Measurements from ENCODE around the gene ALKAL2.
A peak's percentile ranks its signal among the peaks of the same experiment; 100 is the strongest.

Gene ALKAL2

DNA sequence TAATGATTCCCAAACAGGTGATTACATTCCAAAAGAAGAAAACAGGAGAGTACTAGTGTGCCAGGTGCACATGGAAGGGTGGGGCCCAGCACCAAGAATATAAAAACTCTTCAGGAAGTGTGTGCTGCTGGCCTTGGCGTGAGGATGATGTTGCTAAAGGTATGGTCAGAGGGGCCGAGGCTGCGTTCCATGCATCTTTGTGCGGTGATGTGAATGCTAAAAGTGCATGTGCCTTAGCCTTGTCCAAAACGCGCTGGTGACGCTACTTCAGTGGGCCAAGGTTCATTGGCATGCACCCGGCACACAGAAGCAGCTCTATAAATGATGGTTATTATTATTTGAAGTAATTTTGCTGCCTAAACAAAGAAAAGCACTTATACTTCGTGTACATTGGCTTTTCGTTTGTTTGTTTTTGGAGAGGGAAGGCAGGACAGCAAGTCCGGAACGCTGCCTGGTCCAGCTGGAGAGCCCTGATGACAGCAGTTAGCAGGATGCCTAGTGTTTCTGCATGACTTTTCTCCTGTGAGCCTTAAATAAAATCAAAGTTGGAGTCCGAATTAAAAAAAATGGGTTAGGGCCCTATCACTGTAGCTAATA is 2.9 kb downstream of the ALKAL2 start:
- TF ChIP-seq, protein P1, sequence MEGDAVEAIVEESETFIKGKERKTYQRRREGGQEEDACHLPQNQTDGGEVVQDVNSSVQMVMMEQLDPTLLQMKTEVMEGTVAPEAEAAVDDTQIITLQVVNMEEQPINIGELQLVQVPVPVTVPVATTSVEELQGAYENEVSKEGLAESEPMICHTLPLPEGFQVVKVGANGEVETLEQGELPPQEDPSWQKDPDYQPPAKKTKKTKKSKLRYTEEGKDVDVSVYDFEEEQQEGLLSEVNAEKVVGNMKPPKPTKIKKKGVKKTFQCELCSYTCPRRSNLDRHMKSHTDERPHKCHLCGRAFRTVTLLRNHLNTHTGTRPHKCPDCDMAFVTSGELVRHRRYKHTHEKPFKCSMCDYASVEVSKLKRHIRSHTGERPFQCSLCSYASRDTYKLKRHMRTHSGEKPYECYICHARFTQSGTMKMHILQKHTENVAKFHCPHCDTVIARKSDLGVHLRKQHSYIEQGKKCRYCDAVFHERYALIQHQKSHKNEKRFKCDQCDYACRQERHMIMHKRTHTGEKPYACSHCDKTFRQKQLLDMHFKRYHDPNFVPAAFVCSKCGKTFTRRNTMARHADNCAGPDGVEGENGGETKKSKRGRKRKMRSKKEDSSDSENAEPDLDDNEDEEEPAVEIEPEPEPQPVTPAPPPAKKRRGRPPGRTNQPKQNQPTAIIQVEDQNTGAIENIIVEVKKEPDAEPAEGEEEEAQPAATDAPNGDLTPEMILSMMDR (conservative IDR thresholded peaks at IDR 0.05; ENCODE audit: low read length), result no peak
- DNase-seq (ENCODE audit: low read depth), result no peak

DNA sequence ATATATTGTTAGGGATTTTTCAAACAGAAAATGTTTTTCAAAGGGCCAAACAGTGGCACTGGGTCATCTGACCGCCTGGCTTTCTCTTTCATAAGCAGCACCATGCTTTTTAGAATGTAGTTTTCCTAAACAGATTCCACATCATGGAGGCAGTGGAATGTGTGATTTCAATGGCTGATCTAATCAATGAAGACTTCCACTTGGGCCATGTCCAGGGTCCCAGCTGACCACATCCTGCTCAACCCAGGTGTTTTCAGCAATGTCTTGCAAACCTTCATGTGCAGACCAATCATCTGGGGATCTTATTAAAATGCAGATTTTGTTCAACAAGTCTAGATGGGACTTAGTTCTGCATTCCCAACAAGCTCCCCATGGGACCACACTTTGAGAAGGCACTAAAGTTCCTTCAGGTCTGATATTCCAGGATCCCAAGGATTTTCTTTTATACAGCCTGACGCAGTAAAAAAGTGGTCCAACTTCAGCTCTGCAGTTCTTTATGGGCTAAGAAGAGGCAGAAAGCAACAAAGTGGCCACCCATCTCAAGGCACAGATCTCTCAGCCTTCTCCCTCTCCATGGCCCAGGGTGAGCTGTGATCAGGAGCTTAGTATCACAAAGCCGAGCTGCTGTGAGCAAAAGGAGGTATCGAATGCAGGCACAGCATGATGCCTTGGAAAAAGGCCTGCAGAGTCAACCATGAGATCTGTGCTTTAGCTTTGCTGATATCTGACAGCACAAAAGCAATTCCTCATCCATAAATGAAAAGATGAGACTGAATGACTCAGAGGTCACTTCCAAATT is 3.7 kb downstream of the ALKAL2 start:
- no peak overlapping the region for H3K4me3 ChIP-seq (ENCODE audit: low read length)
- TF ChIP-seq, protein P1 (conservative IDR thresholded peaks at IDR 0.05; ENCODE audit: low read length), result no peak
- DNase-seq (ENCODE audit: low read depth), result peak; percentile 36

More for the DNA sequence above, 2.9 kb downstream of the ALKAL2 start:
- no peak overlapping the region for H3K4me3 ChIP-seq (ENCODE audit: low read length)

GRCh38 chr2:282371-283263 is 5.3 kb downstream of the ALKAL2 start:
- TF ChIP-seq, protein P1 (conservative IDR thresholded peaks at IDR 0.05; ENCODE audit: low read length), result no peak

DNA sequence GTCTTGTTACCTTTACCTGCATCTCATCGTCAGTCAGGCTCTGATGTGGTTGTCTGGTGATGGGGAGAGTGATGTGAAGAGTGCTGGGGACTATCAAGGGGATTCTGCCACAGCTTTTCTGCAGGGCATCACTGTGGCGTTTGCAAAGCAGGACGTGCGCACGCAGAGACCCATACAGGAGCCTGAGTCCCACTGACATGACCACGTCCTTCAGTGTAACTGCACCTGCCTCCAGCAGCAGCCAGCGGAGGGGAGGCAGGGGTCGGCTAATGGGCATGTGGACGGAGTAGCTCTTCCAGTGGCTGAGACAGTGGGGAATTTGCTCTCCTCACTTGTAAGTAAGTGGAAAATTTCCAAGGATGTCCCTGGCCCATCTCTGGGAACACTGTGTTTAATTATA is 6.5 kb downstream of the ALKAL2 start:
- no peak for DNase-seq (ENCODE audit: low read depth)
- H3K4me3 ChIP-seq (ENCODE audit: low read length), result no peak overlapping the region
- TF ChIP-seq, protein P1 (conservative IDR thresholded peaks at IDR 0.05; ENCODE audit: low read length), result no peak

More at GRCh38 chr2:282371-283263, 5.3 kb downstream of the ALKAL2 start:
- no peak for DNase-seq (ENCODE audit: low read depth)
- H3K4me3 ChIP-seq (ENCODE audit: low read length), result no peak overlapping the region

- DNase-seq (ENCODE audit: low read depth), result no peak
- H3K4me3 ChIP-seq (ENCODE audit: low read length), result no peak overlapping the region
- TF ChIP-seq, protein P1 (conservative IDR thresholded peaks at IDR 0.05; ENCODE audit: low read length), result no peak
Measured at GRCh38 chr2:280650-281110, 7.2 kb downstream of the ALKAL2 start.

- DNase-seq (ENCODE audit: low read depth), result no peak
- TF ChIP-seq, protein P1 (conservative IDR thresholded peaks at IDR 0.05; ENCODE audit: low read length), result no peak
- H3K4me3 ChIP-seq (ENCODE audit: low read length), result no peak overlapping the region
Measured at GRCh38 chr2:279956-280649, 7.8 kb downstream of the ALKAL2 start.
